HG03103 (cell line): ENCODE results near the gene SORL1.

ENCODE experiments used
- ATAC-seq: cut with Tn5 transposase; IDR thresholded peaks from one replicate; pipeline ENCODE4 v1.9.1; 2021; ENCODE audit warnings: low read depth; ENCODE audit not compliant: unreplicated experiment

SORL1 gene

DNA sequence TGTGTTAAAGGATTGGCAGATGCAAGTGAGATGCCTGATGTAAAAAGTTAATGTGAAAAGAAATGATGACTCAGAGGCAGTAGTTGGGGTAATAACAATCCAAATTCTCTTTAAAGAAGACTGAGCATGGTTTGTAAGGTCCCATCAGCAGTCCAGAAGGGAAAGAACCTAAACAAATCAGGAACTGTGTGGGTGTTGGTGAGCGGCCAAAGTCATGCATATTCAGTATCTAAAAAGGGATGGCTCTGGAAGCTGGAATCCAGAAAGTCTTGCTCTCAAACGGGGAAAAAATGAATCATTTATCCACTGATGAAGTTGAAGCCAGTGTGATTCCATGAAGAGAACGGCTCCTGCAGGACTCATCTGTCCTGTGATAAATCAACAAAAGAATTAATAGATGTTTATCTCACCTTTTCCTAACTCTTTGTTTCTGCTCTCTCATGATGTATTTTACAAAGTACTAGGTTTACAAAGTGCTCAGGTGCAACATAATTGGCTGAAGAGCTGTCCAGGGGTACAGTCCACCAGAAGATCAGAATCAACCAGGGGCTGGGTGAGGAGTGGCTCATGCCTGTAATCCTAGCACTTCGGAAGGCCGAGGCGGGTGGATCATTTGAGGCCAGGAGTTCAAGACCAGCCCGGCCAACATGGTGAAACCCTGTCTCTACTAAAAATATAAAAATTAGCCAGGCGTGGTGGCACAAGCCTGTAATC lies 21.1 kb downstream of the SORL1 start:
- no peak for ATAC-seq

DNA sequence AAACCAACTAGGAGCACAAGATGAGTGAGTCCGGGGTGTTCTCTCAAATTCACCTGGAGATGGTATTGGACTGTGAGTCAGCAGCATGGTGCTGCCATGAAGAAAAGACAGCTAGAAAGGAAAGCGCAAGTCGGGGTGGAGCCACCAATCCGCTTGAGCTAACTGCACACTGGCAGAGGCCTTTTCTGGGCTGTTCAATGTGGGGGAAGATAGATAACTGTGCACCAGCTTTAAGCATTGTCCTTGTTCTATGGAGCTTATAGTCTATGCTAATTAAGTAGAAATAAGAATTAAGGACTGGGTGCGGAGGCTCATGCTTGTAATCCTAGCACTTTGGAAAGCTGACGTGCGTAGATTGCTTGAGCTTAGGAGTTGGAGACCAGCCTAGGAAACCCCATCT lies 22.6 kb downstream of the SORL1 start:
- no peak for ATAC-seq

GRCh38 chr11:121476379-121477032 lies 24.4 kb downstream of the SORL1 start:
- ATAC-seq, result no peak

GRCh38 chr11:121478226-121478894 lies 26.2 kb downstream of the SORL1 start:
- ATAC-seq, result no peak

- ATAC-seq, result no peak
Measured at GRCh38 chr11:121478895-121479697, 27.0 kb downstream of the SORL1 start.

DNA sequence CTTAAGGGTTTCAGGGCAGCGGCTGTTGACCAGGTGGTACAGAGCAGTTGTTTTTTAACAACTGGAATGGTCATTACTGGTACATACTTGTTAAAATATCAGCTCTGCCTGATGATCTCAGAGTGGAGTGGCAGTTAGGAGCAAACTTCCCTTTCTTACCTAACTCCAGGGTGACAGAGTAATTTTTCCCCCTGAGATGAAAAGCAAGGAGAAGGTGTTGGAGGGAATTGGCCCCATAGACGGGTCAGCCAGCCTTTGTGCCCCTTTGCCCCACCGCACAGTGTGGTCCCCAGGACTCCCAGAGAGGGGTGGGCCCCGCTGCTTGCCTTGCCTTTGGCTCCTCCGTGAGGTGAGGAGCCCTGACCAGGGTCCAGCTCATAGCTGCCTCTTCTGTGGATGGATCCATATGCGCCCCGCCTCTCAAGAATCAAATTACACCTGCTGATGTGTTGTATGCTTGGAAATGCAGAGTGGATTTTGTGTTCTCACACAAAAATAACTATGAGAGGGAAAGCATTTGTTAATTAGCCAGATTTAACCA lies 27.7 kb downstream of the SORL1 start:
- ATAC-seq, result no peak

DNA sequence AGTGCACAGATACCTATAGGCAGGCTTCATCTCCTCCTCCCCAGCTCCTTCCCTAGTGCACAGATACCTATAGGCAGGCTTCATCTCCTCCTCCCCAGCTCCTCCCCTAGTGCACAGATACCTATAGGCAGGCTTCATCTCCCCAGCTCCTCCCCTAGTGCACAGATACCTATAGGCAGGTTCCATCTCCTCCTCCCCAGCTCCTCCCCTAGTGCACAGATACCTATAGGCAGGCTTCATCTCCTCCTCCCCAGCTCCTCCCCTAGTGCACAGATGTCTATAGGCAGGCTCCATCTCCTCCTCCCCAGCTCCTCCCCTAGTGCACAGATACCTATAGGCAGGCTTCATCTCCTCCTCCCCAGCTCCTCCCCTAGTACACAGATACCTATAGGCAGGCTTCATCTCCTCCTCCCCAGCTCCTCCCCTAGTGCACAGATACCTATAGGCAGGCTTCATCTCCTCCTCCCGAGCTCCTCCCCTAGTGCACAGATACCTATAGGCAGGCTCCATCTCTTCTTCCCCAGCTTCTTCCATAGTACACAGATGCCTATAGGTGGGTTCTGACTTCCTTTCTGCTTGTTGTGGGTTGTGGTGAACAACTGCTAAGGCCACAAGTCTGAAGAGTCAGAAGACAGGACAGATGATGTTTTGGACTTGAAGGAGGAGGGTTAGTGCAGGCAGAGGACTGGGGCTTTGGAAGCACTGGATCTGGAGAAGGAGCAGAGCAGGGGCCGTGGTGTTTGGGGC lies 29.5 kb downstream of the SORL1 start:
- peak; percentile 49 for ATAC-seq

DNA sequence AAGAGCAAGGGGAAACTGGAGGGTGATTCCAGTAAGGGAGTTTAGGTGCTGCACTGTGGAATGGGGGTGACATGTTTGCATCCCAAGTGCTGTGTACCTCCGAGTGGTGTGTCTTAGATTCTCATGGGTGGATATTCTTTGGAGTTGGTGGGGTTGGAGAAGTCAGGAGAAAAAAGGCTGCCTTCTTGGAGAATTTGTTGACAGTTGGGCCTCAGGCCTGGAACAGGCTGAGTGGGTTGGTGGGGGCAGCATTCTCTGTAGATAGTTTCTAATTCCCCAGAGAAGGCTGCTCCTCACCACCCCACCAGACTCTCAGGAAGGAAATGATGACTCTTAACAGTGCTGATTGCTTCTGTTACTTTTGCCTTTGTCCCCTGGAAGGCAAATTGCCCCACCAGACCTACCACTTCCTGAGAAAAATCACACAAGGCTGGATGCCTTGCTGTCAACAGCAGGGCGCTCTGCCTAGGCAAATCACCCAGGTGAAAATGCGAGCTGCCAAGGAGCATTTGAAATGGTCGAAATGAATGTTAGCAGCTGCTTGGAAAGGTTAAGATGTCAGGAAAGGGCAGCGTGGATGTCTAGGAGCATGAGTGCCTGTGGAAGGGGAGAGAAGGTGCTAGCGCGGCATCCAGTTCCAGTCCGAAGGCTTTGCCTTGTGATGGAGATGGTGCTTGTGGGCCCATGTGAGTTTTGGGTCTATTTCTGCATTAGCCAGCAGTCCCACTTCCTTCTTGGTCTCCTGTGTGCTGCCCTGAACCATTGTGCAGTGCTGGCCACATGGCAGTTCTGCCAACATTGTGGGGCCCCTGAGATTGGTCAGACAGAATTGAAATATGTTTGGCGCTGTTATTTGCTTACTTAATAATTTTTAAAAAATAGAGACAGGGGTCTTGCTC lies 30.4 kb downstream of the SORL1 start:
- peak; percentile 78 for ATAC-seq

DNA sequence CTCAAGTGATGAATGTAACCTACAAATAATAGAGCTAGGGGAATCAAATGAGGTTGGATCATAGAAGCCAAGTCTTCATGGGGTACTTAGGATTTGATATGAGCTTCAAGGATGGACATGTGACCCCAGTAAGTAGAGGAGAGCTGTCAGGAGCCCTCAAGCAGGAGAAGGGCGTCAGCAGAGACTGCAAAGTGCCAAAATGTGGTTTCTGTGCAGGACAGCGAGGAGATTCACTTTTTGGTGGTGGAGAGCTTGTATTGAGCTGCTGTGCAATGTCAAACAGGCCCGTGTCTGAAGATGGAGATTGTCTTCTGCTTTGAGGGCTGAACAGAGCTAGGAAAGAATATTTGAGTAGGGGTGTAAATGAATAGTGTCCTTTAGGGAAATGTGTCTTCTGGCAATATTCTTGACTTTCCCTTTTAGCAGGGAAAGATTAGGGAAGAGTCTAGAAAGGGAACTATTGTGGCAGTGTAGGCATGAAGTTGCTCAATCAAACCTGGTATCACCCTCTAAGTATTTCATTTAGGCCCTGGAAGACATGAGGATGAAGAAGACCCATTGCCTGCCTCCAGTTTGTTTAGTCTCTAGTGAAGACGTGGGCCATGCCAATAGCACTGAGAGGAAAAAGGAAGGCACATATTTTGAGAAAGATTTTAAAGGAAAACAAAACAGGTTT lies 31.8 kb downstream of the SORL1 start:
- no peak for ATAC-seq

- ATAC-seq, result no peak
Measured at GRCh38 chr11:121485216-121485615, 33.1 kb downstream of the SORL1 start.

GRCh38 chr11:121486054-121486453 lies 33.9 kb downstream of the SORL1 start:
- ATAC-seq, result no peak

GRCh38 chr11:121487191-121487590 lies 35.1 kb downstream of the SORL1 start:
- ATAC-seq, result no peak

GRCh38 chr11:121488170-121488569 lies 36.1 kb downstream of the SORL1 start:
- ATAC-seq, result no peak

- no peak for ATAC-seq
Measured at GRCh38 chr11:121488641-121489040, 36.5 kb downstream of the SORL1 start.

DNA sequence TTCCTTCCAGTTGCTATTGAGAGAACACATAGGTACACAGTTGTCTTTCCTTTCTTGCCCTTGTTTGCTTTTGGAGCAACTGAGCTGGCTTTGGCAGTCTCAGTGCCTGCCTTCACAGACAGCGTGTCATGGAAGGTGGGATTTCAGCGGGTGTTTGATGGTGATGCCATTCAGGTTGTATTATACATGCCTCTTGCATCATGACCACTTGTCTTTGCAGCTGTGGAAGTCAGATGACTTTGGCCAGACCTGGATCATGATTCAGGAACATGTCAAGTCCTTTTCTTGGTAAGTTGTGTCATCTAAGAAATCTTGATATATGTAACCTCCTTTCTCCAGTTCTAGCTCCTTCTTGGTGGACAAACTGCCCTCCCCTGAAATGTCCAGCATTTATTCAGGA lies 37.7 kb downstream of the SORL1 start:
- ATAC-seq, result no peak

GRCh38 chr11:121494355-121495099 lies 42.4 kb downstream of the SORL1 start:
- ATAC-seq, result peak; percentile 89

DNA sequence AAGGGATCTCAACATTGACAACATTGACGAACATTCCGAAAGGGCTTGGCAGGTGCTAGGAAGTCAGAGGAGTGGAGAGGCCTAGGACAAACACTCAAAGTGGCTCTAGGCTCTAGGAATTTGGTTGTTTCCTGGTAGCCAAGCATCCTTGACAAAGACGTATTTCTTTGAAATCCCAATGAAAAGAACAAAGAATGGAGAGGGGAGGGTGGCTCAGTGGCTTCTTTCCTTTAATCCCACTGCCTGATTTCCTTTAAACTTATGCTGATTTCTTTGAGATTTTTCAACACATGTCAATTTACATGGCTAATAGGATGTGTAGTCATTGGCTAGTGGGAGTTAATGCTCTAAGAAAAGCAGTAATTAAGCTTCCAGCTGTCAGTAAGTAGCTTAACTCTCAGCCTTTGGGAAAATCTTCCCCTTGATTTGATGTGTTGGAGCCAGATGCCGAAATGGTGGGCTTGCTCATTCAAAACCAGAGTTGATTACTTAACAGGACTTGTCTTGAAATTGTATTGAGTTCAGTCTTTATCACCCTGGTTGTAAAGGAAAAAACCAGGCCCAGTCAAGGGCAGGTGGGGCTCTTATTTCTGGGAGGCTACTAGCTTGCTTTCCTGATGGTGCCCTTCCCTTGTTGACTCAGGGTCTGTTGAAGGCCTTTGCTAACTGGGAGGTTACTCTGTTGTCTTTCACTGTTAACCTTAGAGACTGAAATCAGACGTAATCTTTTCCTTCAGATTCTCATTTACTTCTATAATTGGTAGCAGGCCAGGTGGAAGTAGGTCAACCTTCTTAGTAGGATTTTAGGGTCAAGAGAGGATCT lies 45.3 kb downstream of the SORL1 start:
- ATAC-seq, result no peak
